Measurements from ENCODE around the gene AIP.
A peak's percentile ranks its signal among the peaks of the same experiment; 100 is the strongest.

DNA sequence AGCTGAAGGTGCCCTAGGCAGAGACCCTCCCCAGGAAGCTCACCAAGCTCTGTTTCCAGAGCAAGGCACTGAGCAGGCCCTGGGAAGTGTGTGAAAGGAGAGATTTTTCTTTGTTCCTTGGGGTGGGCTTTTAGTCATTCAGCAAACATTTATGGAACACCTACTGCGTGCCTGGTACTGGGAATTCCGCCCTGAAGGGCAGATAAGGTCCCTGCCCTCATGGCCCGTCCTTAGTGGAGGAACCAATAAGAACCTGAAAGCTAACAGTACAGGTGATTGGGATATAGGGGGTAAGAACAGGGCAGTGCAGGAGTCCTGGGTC lies 17.7 kb upstream of the AIP start:
- TF ChIP-seq POLR2AphosphoS5 (IDR thresholded peaks at IDR 0.05; ENCODE audit: insufficient read depth, low read depth, low read length) (no peak), POLR2A (IDR thresholded peaks at IDR 0.05; ENCODE audit: low read depth, low read length) (peak; percentile 11), MYC (IDR thresholded peaks at IDR 0.05; ENCODE audit: low read depth, low read length) (no peak), JUN (IDR thresholded peaks at IDR 0.05; ENCODE audit: borderline replicate concordance, insufficient read depth, insufficient read length, low read depth) (no peak), EZH2 (IDR thresholded peaks at IDR 0.05; ENCODE audit: borderline replicate concordance, low read depth, low read length, severe bottlenecking) (no peak), FOS (IDR thresholded peaks at IDR 0.05; ENCODE audit: borderline replicate concordance, insufficient read depth, low read length) (no peak)
- TF ChIP-seq, protein P1, sequence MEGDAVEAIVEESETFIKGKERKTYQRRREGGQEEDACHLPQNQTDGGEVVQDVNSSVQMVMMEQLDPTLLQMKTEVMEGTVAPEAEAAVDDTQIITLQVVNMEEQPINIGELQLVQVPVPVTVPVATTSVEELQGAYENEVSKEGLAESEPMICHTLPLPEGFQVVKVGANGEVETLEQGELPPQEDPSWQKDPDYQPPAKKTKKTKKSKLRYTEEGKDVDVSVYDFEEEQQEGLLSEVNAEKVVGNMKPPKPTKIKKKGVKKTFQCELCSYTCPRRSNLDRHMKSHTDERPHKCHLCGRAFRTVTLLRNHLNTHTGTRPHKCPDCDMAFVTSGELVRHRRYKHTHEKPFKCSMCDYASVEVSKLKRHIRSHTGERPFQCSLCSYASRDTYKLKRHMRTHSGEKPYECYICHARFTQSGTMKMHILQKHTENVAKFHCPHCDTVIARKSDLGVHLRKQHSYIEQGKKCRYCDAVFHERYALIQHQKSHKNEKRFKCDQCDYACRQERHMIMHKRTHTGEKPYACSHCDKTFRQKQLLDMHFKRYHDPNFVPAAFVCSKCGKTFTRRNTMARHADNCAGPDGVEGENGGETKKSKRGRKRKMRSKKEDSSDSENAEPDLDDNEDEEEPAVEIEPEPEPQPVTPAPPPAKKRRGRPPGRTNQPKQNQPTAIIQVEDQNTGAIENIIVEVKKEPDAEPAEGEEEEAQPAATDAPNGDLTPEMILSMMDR (IDR thresholded peaks at IDR 0.05; ENCODE audit: extremely low read depth in 1 of 2, insufficient read depth in 1 of 2, low read depth in 1 of 2, low read length in 2 of 2) = no peak
- TF ChIP-seq, protein P2, sequence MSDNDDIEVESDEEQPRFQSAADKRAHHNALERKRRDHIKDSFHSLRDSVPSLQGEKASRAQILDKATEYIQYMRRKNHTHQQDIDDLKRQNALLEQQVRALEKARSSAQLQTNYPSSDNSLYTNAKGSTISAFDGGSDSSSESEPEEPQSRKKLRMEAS (IDR thresholded peaks at IDR 0.05; ENCODE audit: insufficient read depth, insufficient read length) = no peak

Measured in endothelial cell of umbilical vein (primary cell).